ENCODE data around the gene SCN4A. TPM values are rescaled to one million over a fixed set of nuclear protein-coding genes. Genes with fewer than 3 reads are reported as not detected.
"Not testable (repeated sequence)": the region's sequence is repeated elsewhere in the genome, so short reads cannot be mapped to it uniquely, and the experiment has no call there.

The SCN4A gene
- total RNA-seq, 2 donors from 2014 or later: 1.1 TPM; not detected in 1

DNA sequence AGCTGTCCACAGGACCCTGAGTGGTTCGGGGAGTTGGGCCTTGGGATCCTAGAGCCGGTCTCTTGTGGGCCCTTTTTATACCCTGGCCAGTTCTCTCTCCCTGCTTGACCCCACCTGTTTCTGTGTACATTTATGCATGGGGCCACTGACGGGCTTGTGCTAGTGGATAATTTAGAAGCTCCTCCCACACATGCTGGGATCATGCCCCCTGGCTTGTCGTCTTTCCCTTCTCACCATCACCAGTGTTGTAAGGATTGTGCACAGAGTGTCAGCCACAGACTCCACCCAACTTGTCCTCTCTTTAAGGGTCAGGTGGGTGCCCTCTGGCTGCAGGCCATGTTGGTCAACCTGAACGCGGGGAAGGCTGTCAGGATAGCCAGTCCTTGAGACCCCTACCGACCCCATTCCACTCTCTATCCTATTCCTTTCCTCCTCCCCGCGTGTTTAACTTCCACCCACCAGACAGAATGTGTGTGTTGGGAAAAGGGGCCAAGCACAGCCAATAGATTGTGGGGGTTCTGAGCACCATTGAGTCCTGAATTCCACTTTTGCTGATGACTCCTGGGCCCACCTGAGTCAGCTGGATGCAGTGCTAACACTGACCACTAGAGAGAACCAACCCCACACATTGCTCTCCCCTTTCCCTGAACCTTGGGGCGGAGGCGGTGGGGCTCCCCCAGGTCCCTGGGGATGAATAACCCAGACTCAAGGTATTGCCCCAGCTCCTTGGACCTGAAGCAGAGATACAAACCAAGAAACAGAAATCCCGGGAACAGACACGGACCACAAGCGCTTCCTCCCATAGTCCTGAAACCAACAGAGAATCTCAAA lies 76.0 kb downstream of the SCN4A start, which contains the start of gene CSH1:
CSH1 (minus strand) TSS at position 51 of the 831 bp plus-strand sequence. CDS start 63 bp downstream, outside the sequence.
- H3K27ac ChIP-seq; H3K27me3 ChIP-seq (replicated peaks; ENCODE audit: insufficient read depth); H3K4me3 ChIP-seq; H3K9me3 ChIP-seq; H3K4me1 ChIP-seq (ENCODE audit: control insufficient read depth in 1 of 2, low read depth in 2 of 2); DNase-seq (ENCODE audit: low spot score); H3K36me3 ChIP-seq; ATAC-seq (ENCODE audit: insufficient number of reproducible peaks, low FRiP score, low read depth): not testable (repeated sequence)

- H3K9me3 ChIP-seq; DNase-seq (ENCODE audit: low spot score); H3K27me3 ChIP-seq (replicated peaks; ENCODE audit: insufficient read depth); ATAC-seq (ENCODE audit: insufficient number of reproducible peaks, low FRiP score, low read depth); H3K36me3 ChIP-seq; H3K4me1 ChIP-seq (ENCODE audit: control insufficient read depth in 1 of 2, low read depth in 2 of 2); H3K4me3 ChIP-seq; H3K27ac ChIP-seq: not testable (repeated sequence)
Observed at GRCh38 chr17:63894821-63895220, 77.9 kb downstream of the SCN4A start.

- not testable (repeated sequence) for H3K36me3 ChIP-seq; DNase-seq (ENCODE audit: low spot score); H3K4me3 ChIP-seq; H3K4me1 ChIP-seq (ENCODE audit: control insufficient read depth in 1 of 2, low read depth in 2 of 2); H3K9me3 ChIP-seq; H3K27me3 ChIP-seq (replicated peaks; ENCODE audit: insufficient read depth); H3K27ac ChIP-seq; ATAC-seq (ENCODE audit: insufficient number of reproducible peaks, low FRiP score, low read depth)
Observed at GRCh38 chr17:63894021-63894420, 78.7 kb downstream of the SCN4A start.

DNA sequence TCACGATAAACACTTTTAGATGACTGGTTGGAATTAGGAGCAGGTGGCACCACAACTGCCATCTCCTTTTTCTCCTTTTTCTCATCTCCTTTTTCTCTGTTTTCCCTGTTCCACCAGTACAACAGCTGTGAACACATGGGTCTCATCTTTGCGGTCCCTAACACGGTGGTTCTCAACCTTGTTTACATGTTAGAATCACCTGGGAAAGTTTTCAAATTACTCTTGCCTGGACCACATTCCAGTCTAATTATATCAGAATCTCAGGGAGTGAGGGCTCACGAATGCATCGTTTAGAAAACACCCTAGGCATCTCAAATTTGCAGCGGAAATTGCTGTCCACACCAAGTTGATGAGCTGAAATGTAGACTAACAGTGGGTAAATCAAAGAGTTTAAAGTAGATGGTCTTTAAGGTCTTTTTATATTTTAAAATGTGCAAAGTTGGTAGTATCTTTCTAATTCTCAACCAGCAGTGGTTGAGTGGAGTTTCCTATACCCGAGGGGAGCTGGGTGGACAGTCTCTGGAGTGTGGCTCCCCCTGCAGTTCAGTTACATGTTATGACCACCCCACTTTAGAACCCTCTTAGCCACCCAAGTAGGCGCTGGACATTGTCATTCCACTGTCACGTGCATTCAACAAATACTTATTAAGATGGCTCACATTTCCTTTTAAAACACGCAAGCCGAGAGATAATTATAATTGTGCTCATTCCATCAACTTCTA lies 80.2 kb downstream of the SCN4A start:
- H3K27me3 ChIP-seq (replicated peaks; ENCODE audit: insufficient read depth); H3K27ac ChIP-seq; DNase-seq (ENCODE audit: low spot score); H3K36me3 ChIP-seq; ATAC-seq (ENCODE audit: insufficient number of reproducible peaks, low FRiP score, low read depth); H3K4me3 ChIP-seq; H3K9me3 ChIP-seq; H3K4me1 ChIP-seq (ENCODE audit: control insufficient read depth in 1 of 2, low read depth in 2 of 2): not testable (repeated sequence)

- H3K4me3 ChIP-seq; H3K4me1 ChIP-seq (ENCODE audit: control insufficient read depth in 1 of 2, low read depth in 2 of 2); H3K9me3 ChIP-seq; DNase-seq (ENCODE audit: low spot score); H3K36me3 ChIP-seq; H3K27ac ChIP-seq; H3K27me3 ChIP-seq (replicated peaks; ENCODE audit: insufficient read depth): not testable (repeated sequence)
- ATAC-seq (ENCODE audit: insufficient number of reproducible peaks, low FRiP score, low read depth): peak; percentile 60
Observed at GRCh38 chr17:63889026-63889848, 83.5 kb downstream of the SCN4A start.

Other genes with a start within 250 kb of the SCN4A start
- gene STRADA, start 231.1 kb downstream of the SCN4A start, total RNA-seq: 10 to 100 TPM; 40.9 to 62.2 TPM
- gene CCDC47, start 199.3 kb downstream of the SCN4A start, total RNA-seq: 100 to 1,000 TPM in 1 of 2 donors, 10 to 100 TPM in 1; 40.2 to 101 TPM
- gene DDX42, start 198.7 kb downstream of the SCN4A start, total RNA-seq: 100 to 1,000 TPM in 1 of 2 donors, 10 to 100 TPM in 1; 92.9 to 157 TPM
- gene PSMC5, start 145.5 kb downstream of the SCN4A start, total RNA-seq: 10 to 100 TPM; 58.5 to 76.1 TPM
- 10 to 100 TPM; 38.2 to 52.9 TPM for gene FTSJ3, start 145.3 kb downstream of the SCN4A start, total RNA-seq
- 100 to 1,000 TPM in 1 of 2 donors, 10 to 100 TPM in 1; 81.8 to 136 TPM for gene SMARCD2, start 130.2 kb downstream of the SCN4A start, total RNA-seq
- not detected for gene CSH2, start 99.2 kb downstream of the SCN4A start, total RNA-seq
- not detected for gene GH2, start 91.0 kb downstream of the SCN4A start, total RNA-seq
- gene CSH1, start 76.3 kb downstream of the SCN4A start, total RNA-seq: not detected
- not detected for gene CSHL1, start 61.7 kb downstream of the SCN4A start, total RNA-seq
- gene GH1, start 54.1 kb downstream of the SCN4A start, total RNA-seq: not detected
- 1 to 10 TPM; 4.3 to 6.0 TPM for gene CD79B, start 40.6 kb downstream of the SCN4A start, total RNA-seq
- not detected for gene PRR29, start 25.4 kb upstream of the SCN4A start, total RNA-seq
- 10 to 100 TPM; 41.6 to 46.6 TPM for gene ICAM2, start 47.7 kb upstream of the SCN4A start, total RNA-seq
- 10 to 100 TPM; 13.0 to 22.7 TPM for gene ERN1, start 157.2 kb upstream of the SCN4A start, total RNA-seq